HepG2 (cell line): Measurements from ENCODE around the gene MCRS1. TPM values are rescaled to one million over a fixed set of nuclear protein-coding genes. Genes with fewer than 3 reads are reported as not detected.

ENCODE experiments used
- ASH2L ChIP-seq: fragments of 300-600, 200-600 bp; sonication (generic); IDR thresholded peaks from 2 replicates; pipeline ENCODE4 v1.7.0; 2017; ENCODE audit warnings: low read depth, mild to moderate bottlenecking, moderate library complexity, mixed read lengths, low read length; ENCODE audit not compliant: insufficient read length
- ATRX ChIP-seq: sonication (generic); formaldehyde crosslinking; IDR thresholded peaks from 2 replicates; pipeline ENCODE4 v1.4.0; 2020; ENCODE audit warnings: missing genetic modification reagents, borderline replicate concordance
- BRCA1 ChIP-seq: sonication (generic); formaldehyde crosslinking; IDR thresholded peaks from 2 replicates; pipeline ENCODE4 v1.4.0; 2020; ENCODE audit warnings: missing genetic modification reagents
- CHD4 ChIP-seq: fragments of 200-600 bp; sonication (generic); IDR thresholded peaks from 2 replicates; pipeline ENCODE4 v1.7.0; 2017; ENCODE audit warnings: mild to moderate bottlenecking, low read length, borderline replicate concordance
- DMAP1 ChIP-seq: IDR thresholded peaks from 2 replicates; pipeline ENCODE4 v1.6.1; 2016
- HES4 ChIP-seq: sonication (generic); formaldehyde crosslinking; IDR thresholded peaks from 2 replicates; pipeline ENCODE4 v1.9.0; 2021; ENCODE audit warnings: mild to moderate bottlenecking, missing genetic modification reagents, borderline replicate concordance
- PREB ChIP-seq: sonication (generic); formaldehyde crosslinking; IDR thresholded peaks from 2 replicates; pipeline ENCODE4 v1.4.0; 2020; ENCODE audit warnings: missing genetic modification reagents
- U2AF2 ChIP-seq: fragments of 200-400 bp; formaldehyde crosslinking; IDR thresholded peaks from 2 replicates; pipeline ENCODE4 v1.6.1; 2017; ENCODE audit warnings: low read depth, mild to moderate bottlenecking, low read length
- ZNF672 ChIP-seq: sonication (generic); formaldehyde crosslinking; IDR thresholded peaks from 2 replicates; pipeline ENCODE4 v1.8.1; 2022; ENCODE audit warnings: missing genetic modification reagents
- ZNF781 ChIP-seq: sonication (generic); formaldehyde crosslinking; IDR thresholded peaks from 2 replicates; pipeline ENCODE4 v1.5.1; 2020; ENCODE audit warnings: borderline replicate concordance, mild to moderate bottlenecking, missing genetic modification reagents; ENCODE audit errors: not compliant biosample characterization
- polyA plus RNA-seq, 8 experiments: library from polyadenylated mRNA; depleted of rRNA in 3 of 8; stranded (reverse) in 7 of 8; unstranded in 1 of 8; fragments of >200 nt; fragmentation: Illumina TruSeq in 4 of 8; extraction: Trizol in 4 of 8; gene quantifications; 2 replicates each; pipeline versions ENCODE4 v1.2.1 to v1.2.3, GENCODE V29; 2011 to 2016; ENCODE audit warnings: low read depth in 4 of 8, missing spikeins in 1 of 8, mixed read lengths in 1 of 8; ENCODE audit not compliant: insufficient read depth in 1 of 8
- total RNA-seq, 5 experiments: library from RNA; depleted of rRNA; stranded (reverse); fragments of >200 nt; fragmentation: Illumina TruSeq; extraction: Trizol; gene quantifications; 2 replicates each; pipeline ENCODE4 v1.2.3, GENCODE V29; 2016; ENCODE audit warnings: low read depth in 1 of 5
- TF ChIP-seq, protein P1 (sequence below): sonication (generic); formaldehyde crosslinking; IDR thresholded peaks from one replicate; pipeline ENCODE4 v1.5.1; 2020; ENCODE audit warnings: mild to moderate bottlenecking, missing genetic modification reagents; ENCODE audit errors: not compliant biosample characterization
- TF ChIP-seq, protein P2 (sequence below), 2 experiments: sonication (generic) in 1 of 2; formaldehyde crosslinking in 1 of 2; IDR thresholded peaks; 2 replicates each; pipeline versions ENCODE4 v1.5.1 to v1.6.1; 2011 to 2020; ENCODE audit warnings: borderline replicate concordance in 1 of 2, low read depth in 1 of 2, low read length in 1 of 2, mild to moderate bottlenecking in 1 of 2, missing genetic modification reagents in 1 of 2, moderate library complexity in 1 of 2
- TF ChIP-seq, protein P3 (sequence below), 2 experiments: sonication (generic) in 1 of 2; formaldehyde crosslinking in 1 of 2; IDR thresholded peaks; 2 replicates each; pipeline versions ENCODE4 v1.4.0 to v1.6.1; 2018 to 2020; ENCODE audit warnings: missing genetic modification reagents in 2 of 2, borderline replicate concordance in 1 of 2, low read depth in 1 of 2, mild to moderate bottlenecking in 1 of 2, missing biosample characterization in 1 of 2

Gene MCRS1
- total and polyA plus RNA-seq, 2 of the 13 experiments (the other 11 are each of a cell fraction or from before 2014, with no cell fraction given): 51.0 to 66.3 TPM

- TF ChIP-seq, protein P1, sequence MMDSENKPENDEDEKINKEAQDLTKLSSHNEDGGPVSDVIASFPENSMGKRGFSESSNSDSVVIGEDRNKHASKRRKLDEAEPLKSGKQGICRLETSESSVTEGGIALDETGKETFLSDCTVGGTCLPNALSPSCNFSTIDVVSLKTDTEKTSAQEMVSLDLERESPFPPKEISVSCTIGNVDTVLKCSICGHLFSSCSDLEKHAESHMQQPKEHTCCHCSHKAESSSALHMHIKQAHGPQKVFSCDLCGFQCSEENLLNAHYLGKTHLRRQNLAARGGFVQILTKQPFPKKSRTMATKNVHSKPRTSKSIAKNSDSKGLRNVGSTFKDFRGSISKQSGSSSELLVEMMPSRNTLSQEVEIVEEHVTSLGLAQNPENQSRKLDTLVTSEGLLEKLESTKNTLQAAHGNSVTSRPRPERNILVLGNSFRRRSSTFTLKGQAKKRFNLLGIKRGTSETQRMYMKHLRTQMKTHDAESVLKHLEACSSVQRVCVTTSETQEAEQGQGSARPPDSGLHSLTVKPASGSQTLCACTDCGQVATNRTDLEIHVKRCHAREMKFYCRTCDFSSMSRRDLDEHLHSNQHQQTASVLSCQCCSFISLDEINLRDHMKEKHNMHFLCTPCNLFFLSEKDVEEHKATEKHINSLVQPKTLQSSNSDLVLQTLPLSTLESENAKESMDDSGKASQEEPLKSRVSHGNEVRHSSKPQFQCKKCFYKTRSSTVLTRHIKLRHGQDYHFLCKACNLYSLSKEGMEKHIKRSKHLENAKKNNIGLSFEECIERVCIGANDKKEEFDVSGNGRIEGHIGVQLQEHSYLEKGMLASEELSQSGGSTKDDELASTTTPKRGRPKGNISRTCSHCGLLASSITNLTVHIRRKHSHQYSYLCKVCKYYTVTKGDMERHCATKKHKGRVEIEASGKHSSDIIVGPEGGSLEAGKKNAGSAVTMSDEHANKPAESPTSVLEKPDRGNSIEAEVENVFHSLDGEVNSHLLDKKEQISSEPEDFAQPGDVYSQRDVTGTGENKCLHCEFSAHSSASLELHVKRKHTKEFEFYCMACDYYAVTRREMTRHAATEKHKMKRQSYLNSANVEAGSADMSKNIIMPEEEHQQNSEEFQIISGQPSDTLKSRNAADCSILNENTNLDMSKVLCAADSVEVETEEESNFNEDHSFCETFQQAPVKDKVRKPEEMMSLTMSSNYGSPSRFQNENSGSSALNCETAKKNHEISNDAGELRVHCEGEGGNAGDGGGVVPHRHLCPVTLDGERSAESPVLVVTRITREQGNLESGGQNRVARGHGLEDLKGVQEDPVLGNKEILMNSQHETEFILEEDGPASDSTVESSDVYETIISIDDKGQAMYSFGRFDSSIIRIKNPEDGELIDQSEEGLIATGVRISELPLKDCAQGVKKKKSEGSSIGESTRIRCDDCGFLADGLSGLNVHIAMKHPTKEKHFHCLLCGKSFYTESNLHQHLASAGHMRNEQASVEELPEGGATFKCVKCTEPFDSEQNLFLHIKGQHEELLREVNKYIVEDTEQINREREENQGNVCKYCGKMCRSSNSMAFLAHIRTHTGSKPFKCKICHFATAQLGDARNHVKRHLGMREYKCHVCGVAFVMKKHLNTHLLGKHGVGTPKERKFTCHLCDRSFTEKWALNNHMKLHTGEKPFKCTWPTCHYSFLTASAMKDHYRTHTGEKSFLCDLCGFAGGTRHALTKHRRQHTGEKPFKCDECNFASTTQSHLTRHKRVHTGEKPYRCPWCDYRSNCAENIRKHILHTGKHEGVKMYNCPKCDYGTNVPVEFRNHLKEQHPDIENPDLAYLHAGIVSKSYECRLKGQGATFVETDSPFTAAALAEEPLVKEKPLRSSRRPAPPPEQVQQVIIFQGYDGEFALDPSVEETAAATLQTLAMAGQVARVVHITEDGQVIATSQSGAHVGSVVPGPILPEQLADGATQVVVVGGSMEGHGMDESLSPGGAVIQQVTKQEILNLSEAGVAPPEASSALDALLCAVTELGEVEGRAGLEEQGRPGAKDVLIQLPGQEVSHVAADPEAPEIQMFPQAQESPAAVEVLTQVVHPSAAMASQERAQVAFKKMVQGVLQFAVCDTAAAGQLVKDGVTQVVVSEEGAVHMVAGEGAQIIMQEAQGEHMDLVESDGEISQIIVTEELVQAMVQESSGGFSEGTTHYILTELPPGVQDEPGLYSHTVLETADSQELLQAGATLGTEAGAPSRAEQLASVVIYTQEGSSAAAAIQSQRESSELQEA (CRISPR knock-in tag): peak; percentile 64
- TF ChIP-seq BRCA1 (CRISPR knock-in tag) (no peak), ZNF672 (CRISPR knock-in tag) (no peak), ATRX (CRISPR knock-in tag) (no peak), DMAP1 (CRISPR knock-in tag) (peak; percentile 85), CHD4 (no peak), U2AF2 (no peak), PREB (no peak), ZNF781 (CRISPR knock-in tag) (no peak), ASH2L (peak; percentile 99), HES4 (CRISPR knock-in tag) (no peak)
- TF ChIP-seq, protein P2, sequence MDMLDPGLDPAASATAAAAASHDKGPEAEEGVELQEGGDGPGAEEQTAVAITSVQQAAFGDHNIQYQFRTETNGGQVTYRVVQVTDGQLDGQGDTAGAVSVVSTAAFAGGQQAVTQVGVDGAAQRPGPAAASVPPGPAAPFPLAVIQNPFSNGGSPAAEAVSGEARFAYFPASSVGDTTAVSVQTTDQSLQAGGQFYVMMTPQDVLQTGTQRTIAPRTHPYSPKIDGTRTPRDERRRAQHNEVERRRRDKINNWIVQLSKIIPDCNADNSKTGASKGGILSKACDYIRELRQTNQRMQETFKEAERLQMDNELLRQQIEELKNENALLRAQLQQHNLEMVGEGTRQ (IDR thresholded peaks at IDR 0.05; ENCODE audit: low read depth, low read length): no peak
- TF ChIP-seq, protein P2 (CRISPR knock-in tag; IDR thresholded peaks at IDR 0.05; ENCODE audit: borderline replicate concordance): no peak; the same call in 1 of the 2 replicates
- TF ChIP-seq, protein P3, sequence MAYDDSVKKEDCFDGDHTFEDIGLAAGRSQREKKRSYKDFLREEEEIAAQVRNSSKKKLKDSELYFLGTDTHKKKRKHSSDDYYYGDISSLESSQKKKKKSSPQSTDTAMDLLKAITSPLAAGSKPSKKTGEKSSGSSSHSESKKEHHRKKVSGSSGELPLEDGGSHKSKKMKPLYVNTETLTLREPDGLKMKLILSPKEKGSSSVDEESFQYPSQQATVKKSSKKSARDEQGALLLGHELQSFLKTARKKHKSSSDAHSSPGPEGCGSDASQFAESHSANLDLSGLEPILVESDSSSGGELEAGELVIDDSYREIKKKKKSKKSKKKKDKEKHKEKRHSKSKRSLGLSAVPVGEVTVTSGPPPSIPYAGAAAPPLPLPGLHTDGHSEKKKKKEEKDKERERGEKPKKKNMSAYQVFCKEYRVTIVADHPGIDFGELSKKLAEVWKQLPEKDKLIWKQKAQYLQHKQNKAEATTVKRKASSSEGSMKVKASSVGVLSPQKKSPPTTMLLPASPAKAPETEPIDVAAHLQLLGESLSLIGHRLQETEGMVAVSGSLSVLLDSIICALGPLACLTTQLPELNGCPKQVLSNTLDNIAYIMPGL (CRISPR knock-in tag; IDR thresholded peaks at IDR 0.05; ENCODE audit: borderline replicate concordance in 1 of 2, low read depth in 1 of 2): peak; percentile 46 to 64; a peak in 2 of 4 replicates
Observed at GRCh38 chr12:49567611-49568441, at the start of gene MCRS1 (continued).
